Esophagus (tissue), 2 donors: ENCODE measurements around the gene USP49. TPM values are rescaled to one million over a fixed set of nuclear protein-coding genes. Genes with fewer than 3 reads are reported as not detected.

Experiments used
- H3K27ac ChIP-seq, 2 donors: one replicate each; pipeline ENCODE4 v1.5.1; 2013; ENCODE audit warnings: low read depth in 2 of 2, mild to moderate bottlenecking in 2 of 2, inconsistent platforms in 1 of 2, low read length in 1 of 2, moderate library complexity in 1 of 2
- H3K27me3 ChIP-seq, 2 donors: one replicate each; pipeline ENCODE4 v1.6.1; 2013; ENCODE audit warnings: low read length in 2 of 2, control low read depth in 1 of 2, mild to moderate bottlenecking in 1 of 2; ENCODE audit not compliant: insufficient read depth in 2 of 2, control insufficient read depth in 1 of 2
- H3K36me3 ChIP-seq, 2 donors: one replicate each; pipeline ENCODE4 v1.6.1; 2013; ENCODE audit warnings: low read length in 1 of 2; ENCODE audit not compliant: control insufficient read depth in 2 of 2, insufficient read depth in 2 of 2
- H3K4me1 ChIP-seq, 2 donors: one replicate each; pipeline ENCODE4 v1.6.1; 2013; ENCODE audit warnings: low read length in 1 of 2; ENCODE audit not compliant: control insufficient read depth in 2 of 2, insufficient read depth in 2 of 2
- H3K4me3 ChIP-seq, 2 donors: one replicate each; pipeline ENCODE4 v1.5.1; 2013; ENCODE audit warnings: low read length in 2 of 2, mild to moderate bottlenecking in 2 of 2, low read depth in 1 of 2, moderate library complexity in 1 of 2
- H3K9me3 ChIP-seq, 2 donors: one replicate each; pipeline ENCODE4 v1.6.1; 2013; ENCODE audit warnings: mild to moderate bottlenecking in 2 of 2, low read depth in 1 of 2, low read length in 1 of 2, moderate library complexity in 1 of 2; ENCODE audit not compliant: control insufficient read depth in 2 of 2, insufficient read depth in 1 of 2
- WGBS, 2 donors: extraction: QIAGEN DNeasy Blood & Tissue Kit; methylation state at CpG; one replicate each; pipeline ENCODE4 v1.1.7; 2013; 5-methylcytosine and 5-hydroxymethylcytosine counted together
- polyA plus RNA-seq, 2 donors: library from polyadenylated mRNA; stranded (reverse); fragments of 200-250 nt; gene quantifications; one replicate each; pipeline ENCODE4 v1.2.3, GENCODE V29; 2013
- donor health status: healthy with polysubstance abuse.
- donor health status: Bipolar disorder and iron deficiency.

USP49 gene
- polyA plus RNA-seq, 2 donors = 0.69 to 1.0 TPM

DNA sequence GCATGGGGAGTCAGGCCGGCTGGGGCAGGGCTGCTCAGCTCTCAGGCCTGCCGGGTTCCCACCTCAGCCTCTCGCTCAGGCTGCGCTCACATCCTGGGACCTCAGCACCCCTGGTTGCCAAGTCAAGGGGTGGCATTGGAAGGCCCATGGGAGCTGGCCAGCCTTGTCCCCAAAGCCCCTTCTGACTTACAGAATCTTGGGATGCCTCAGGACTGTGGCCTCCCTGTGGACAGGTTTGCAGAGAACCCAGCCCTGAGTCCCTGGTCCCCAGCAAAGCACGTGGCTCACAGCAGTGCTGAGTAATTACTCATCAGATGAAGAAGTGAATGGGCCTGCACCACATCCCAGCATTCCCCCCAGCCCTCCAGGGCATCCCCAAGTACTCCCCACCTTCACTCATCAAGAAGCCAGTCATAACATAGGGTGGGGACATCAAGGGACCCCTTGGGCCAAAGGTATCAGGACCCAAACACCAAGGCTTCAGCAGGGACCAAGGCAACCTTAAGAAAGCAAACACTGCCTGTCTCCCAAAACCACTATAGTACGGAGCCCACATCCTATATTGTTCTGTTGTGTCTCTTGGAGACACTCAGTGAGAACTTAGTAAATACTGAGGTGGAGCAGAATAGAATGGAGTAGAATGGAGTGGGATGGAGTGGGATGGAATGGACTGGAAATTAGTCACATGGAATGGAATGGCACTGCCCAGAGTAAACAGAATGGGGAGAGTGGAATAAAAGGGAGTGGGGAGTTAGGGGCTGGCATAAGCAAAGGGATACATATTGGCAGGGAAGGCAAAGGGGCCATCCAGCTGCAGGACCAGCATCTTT is 151.6 kb downstream of the USP49 start:
- Histone ChIP-seq H3K4me3 (no peak overlapping the region), H3K9me3 (no peaks in the 10 kb centered on the region), H3K36me3 (no peaks in the 10 kb centered on the region), H3K27me3 (no peaks in the 10 kb centered on the region), H3K27ac (no peak overlapping the region), H3K4me1 (no peaks in the 10 kb centered on the region)
- 89 to 93% methylated on average over 6 of the region's 6 CpGs for WGBS, 2 donors

- no peak overlapping the region for H3K4me3 ChIP-seq
- 81 to 87% methylated on average over 20 of the region's 20 CpGs for WGBS, 2 donors
- no peaks in the 10 kb centered on the region for H3K36me3 ChIP-seq
- no peaks in the 10 kb centered on the region for H3K4me1 ChIP-seq
- no peaks in the 10 kb centered on the region for H3K9me3 ChIP-seq
- H3K27me3 ChIP-seq = no peaks in the 10 kb centered on the region
- no peak overlapping the region for H3K27ac ChIP-seq
Observed at GRCh38 chr6:41741625-41742490, 153.3 kb downstream of the USP49 start.

DNA sequence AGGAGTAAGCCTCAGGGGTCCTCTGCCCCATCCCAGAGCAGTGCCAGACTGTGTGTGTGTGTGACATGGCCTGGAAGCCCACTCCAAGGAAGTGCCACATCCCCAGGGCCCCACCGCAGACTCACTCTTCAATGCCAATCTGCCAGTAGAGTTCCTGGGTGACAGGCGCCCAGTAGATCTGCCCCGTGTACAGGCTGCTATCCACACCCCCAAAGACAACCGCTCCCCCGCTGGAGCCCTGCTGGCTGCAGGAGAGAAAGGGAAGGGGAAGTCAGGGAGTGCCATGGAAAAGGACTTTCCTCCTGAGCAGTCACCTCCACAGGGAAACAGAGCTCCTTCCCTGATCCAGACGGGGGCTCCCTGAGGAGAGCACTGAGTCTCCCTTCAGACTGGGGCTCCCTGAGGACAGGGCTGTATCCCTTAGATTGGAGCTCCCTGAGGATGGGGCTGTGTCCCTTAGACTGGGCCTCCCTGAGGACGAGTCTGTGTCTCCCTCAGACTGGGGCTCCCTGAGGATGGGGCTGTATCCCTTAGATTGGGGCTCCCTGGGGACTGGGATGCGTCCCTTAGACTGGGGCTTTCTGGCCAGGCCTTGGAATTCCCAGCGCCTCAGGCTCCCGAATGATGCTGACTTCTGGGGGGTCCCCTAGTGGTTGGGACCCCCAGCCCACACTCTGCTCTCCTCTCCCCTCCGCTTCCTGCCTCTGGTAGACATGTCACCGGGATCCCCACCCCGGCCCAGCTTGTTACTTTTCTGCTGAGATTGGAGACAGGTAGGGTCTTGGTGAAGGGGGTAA is 154.6 kb downstream of the USP49 start:
- Histone ChIP-seq H3K4me3 (no peak overlapping the region), H3K27ac (no peak overlapping the region)
- 83 to 84% methylated on average over 13 of the region's 13 CpGs for WGBS, 2 donors

More for the DNA sequence above, 154.6 kb downstream of the USP49 start:
- Histone ChIP-seq H3K4me1 (peaks cover 0 to 3% of the 10 kb centered on the region in 2 donors), H3K36me3 (no peaks in the 10 kb centered on the region), H3K9me3 (no peaks in the 10 kb centered on the region), H3K27me3 (no peaks in the 10 kb centered on the region)

Other genes starting within 250 kb of the USP49 start
- gene TFEB, start 159.8 kb downstream of the USP49 start, polyA plus RNA-seq = 10 to 100 TPM in 1 of 2 donors, 1 to 10 TPM in 1; 8.9 to 15.0 TPM
- gene PGC, start 148.0 kb downstream of the USP49 start, polyA plus RNA-seq = 10 to 100 TPM in 1 of 2 donors, 1 to 10 TPM in 1; 1.6 to 13.4 TPM
- gene FRS3, start 115.5 kb downstream of the USP49 start, polyA plus RNA-seq = 1 to 10 TPM; 1.6 to 3.3 TPM
- 1 to 10 TPM; 7.3 to 8.9 TPM for gene PRICKLE4, start 114.6 kb downstream of the USP49 start, polyA plus RNA-seq
- gene TOMM6, start 107.7 kb downstream of the USP49 start, polyA plus RNA-seq = 100 to 1,000 TPM; 179 to 226 TPM
- gene MED20, start 25.8 kb upstream of the USP49 start, polyA plus RNA-seq = 1 to 10 TPM; 7.1 to 8.0 TPM
- 10 to 100 TPM in 1 of 2 donors, 1 to 10 TPM in 1; 6.0 to 14.2 TPM for gene BYSL, start 26.1 kb upstream of the USP49 start, polyA plus RNA-seq
- gene CCND3, start 46.4 kb upstream of the USP49 start, polyA plus RNA-seq = 10 to 100 TPM; 24.6 to 30.4 TPM
- 1 to 10 TPM; 6.0 to 7.5 TPM for gene TAF8, start 155.1 kb upstream of the USP49 start, polyA plus RNA-seq
- gene C6orf132, start 247.2 kb upstream of the USP49 start, polyA plus RNA-seq = 100 to 1,000 TPM; 150 to 357 TPM